Keratinocyte (primary cell): Measurements from ENCODE around the gene STAB2. TPM values are rescaled to one million over a fixed set of nuclear protein-coding genes. Genes with fewer than 3 reads are reported as not detected.

Source experiments
- DNase-seq: peaks from one replicate; pipeline ENCODE4 v3.0.0-alpha.2; 2011; ENCODE audit warnings: low read depth, missing footprints, low spot score
- FAIRE-seq: peaks from 2 replicates; lab custom pipeline; 2011; peaks lifted over from hg19 to GRCh38; lab: Jason Lieb, UNC
- H2AFZ ChIP-seq: 2 replicates; pipeline ENCODE4 v1.6.0; 2012; ENCODE audit warnings: low read length, control low read depth, inconsistent platforms; ENCODE audit not compliant: control insufficient read depth
- H3K27ac ChIP-seq: 2 replicates; pipeline ENCODE4 v1.5.1; 2011; ENCODE audit warnings: low read length; ENCODE audit not compliant: control insufficient read depth, insufficient read depth
- H3K27me3 ChIP-seq: 3 replicates; pipeline ENCODE4 v1.6.0; 2011; ENCODE audit warnings: low read length; ENCODE audit not compliant: control insufficient read depth, insufficient read depth; ENCODE audit errors: extremely low read depth
- H3K36me3 ChIP-seq, 2 experiments: 2 replicates in 1 of 2; 3 replicates in 1 of 2; pipeline ENCODE4 v1.5.1; 2011; ENCODE audit warnings: low read length in 2 of 2, mild to moderate bottlenecking in 1 of 2; ENCODE audit not compliant: control insufficient read depth in 2 of 2, insufficient read depth in 2 of 2; ENCODE audit errors: extremely low read depth in 1 of 2
- H3K4me1 ChIP-seq: 3 replicates; pipeline ENCODE4 v1.5.1; 2011; ENCODE audit warnings: low read length; ENCODE audit not compliant: control insufficient read depth, insufficient read depth; ENCODE audit errors: extremely low read depth
- H3K4me2 ChIP-seq: 3 replicates; pipeline ENCODE4 v1.6.0; 2011; ENCODE audit warnings: low read depth, low read length; ENCODE audit not compliant: control insufficient read depth, insufficient read depth; ENCODE audit errors: extremely low read depth
- H3K4me3 ChIP-seq, 3 experiments: fragments of 200-600 bp in 1 of 3; sonication (generic) in 1 of 3; 2 replicates in 2 of 3; 3 replicates in 1 of 3; pipeline ENCODE4 v1.5.1; 2011 to 2016; ENCODE audit warnings: low read length in 3 of 3, mild to moderate bottlenecking in 3 of 3, control low read depth in 2 of 3, inconsistent platforms in 1 of 3, low read depth in 1 of 3, mixed read lengths in 1 of 3, mixed run types in 1 of 3, moderate library complexity in 1 of 3; ENCODE audit not compliant: control insufficient read depth in 2 of 3, insufficient read depth in 2 of 3; ENCODE audit errors: extremely low read depth in 1 of 3
- H3K79me2 ChIP-seq: 2 replicates; pipeline ENCODE4 v1.6.0; 2012; ENCODE audit warnings: low read length; ENCODE audit not compliant: control insufficient read depth, insufficient read depth
- H3K9ac ChIP-seq: 3 replicates; pipeline ENCODE4 v1.6.0; 2011; ENCODE audit warnings: low read length; ENCODE audit not compliant: control insufficient read depth, insufficient read depth; ENCODE audit errors: extremely low read depth
- H3K9me1 ChIP-seq: 3 replicates; pipeline ENCODE4 v1.6.0; 2011; ENCODE audit warnings: low read length; ENCODE audit not compliant: control insufficient read depth, insufficient read depth; ENCODE audit errors: extremely low read depth
- H3K9me3 ChIP-seq: 2 replicates; pipeline ENCODE4 v1.5.1; 2012; ENCODE audit warnings: low read depth, low read length; ENCODE audit not compliant: control insufficient read depth
- H4K20me1 ChIP-seq: 3 replicates; pipeline ENCODE4 v1.6.0; 2011; ENCODE audit warnings: low read length; ENCODE audit not compliant: control insufficient read depth, insufficient read depth; ENCODE audit errors: extremely low read depth
- EZH2 ChIP-seq: IDR thresholded peaks from one replicate; pipeline ENCODE4 v1.6.1; 2012; ENCODE audit warnings: inconsistent platforms, mild to moderate bottlenecking, low read length, moderate library complexity
- dilution Hi-C: fragments of 300-500 bp; cut with MboI; formaldehyde crosslinking; loops from one replicate; pipeline ENCODE4 v1.7.0; 2020; ENCODE audit warnings: low sequenced_read_pairs; ENCODE audit not compliant: extremely low pct_ligation_motif_present
- polyA plus RNA-seq, 5 experiments: library from polyadenylated mRNA; depleted of rRNA in 3 of 5; stranded (reverse) in 3 of 5; stranded (forward) in 1 of 5; unstranded in 1 of 5; fragments of >200 nt; gene quantifications; 1 replicate in 1 of 5; 2 replicates in 3 of 5; 3 replicates in 1 of 5; pipeline versions ENCODE4 v1.2.1 to v1.2.3, GENCODE V29; 2011 to 2012; ENCODE audit warnings: missing spikeins in 2 of 5, low read depth in 1 of 5, low replicate concordance in 1 of 5
- TF ChIP-seq, protein P1 (sequence below), 3 experiments: IDR thresholded peaks in 1 of 3; conservative IDR thresholded peaks in 1 of 3; optimal IDR thresholded peaks in 1 of 3; 2 replicates in 2 of 3; 3 replicates in 1 of 3; pipeline versions ENCODE3 to v1.5.1; 2011; ENCODE audit warnings: low read length in 3 of 3, mild to moderate bottlenecking in 3 of 3, moderate library complexity in 2 of 3, control low read depth in 1 of 3, inconsistent platforms in 1 of 3; ENCODE audit not compliant: insufficient read depth in 2 of 3; ENCODE audit errors: extremely low read depth in 1 of 3

Gene STAB2
- polyA plus RNA-seq, 1 donor (not counting 4 experiments of a cell fraction or from before 2014, with no cell fraction given), result not detected

DNA sequence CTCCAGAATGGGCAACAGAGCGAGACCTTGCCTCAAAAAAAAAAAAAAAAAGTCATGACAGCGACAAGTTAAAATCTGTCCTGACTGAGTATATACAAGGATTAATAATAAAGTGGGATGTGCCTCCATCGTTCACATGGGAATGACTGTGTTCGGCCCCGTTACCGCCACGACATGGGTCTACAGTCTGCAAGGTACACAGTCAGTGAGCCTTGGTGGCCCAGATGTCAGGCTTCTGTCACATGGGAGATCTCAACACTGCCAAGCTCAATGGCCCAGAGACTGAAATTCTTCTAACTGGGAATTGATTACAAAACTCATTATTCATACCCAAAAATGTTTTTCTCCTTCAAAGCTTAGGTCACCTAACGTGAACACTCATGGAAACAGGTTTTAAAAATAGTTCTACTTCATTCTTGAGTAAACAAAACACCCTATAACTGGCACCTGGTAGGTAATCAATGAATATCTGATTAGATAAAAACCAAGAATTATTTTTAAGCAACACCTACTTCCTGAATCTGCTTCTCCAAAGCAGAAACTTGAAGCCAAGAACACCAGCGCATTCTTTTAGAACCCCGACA, 188.0 kb downstream of the STAB2 start:
- Histone ChIP-seq H3K27me3 (no peaks in the 10 kb centered on the region), H3K27ac (no peak overlapping the region), H3K9me1 (no peaks in the 10 kb centered on the region), H4K20me1 (no peaks in the 10 kb centered on the region), H3K9ac (no peak overlapping the region), H3K4me3 (no peak overlapping the region), H3K79me2 (no peaks in the 10 kb centered on the region), H3K4me2 (no peak overlapping the region), H3K36me3 (peaks cover 30 to 47% of the 10 kb centered on the region in 2 experiments), H3K4me1 (no peaks in the 10 kb centered on the region), H3K9me3 (no peaks in the 10 kb centered on the region), H2AFZ (no peak overlapping the region)
- TF ChIP-seq, protein P1, sequence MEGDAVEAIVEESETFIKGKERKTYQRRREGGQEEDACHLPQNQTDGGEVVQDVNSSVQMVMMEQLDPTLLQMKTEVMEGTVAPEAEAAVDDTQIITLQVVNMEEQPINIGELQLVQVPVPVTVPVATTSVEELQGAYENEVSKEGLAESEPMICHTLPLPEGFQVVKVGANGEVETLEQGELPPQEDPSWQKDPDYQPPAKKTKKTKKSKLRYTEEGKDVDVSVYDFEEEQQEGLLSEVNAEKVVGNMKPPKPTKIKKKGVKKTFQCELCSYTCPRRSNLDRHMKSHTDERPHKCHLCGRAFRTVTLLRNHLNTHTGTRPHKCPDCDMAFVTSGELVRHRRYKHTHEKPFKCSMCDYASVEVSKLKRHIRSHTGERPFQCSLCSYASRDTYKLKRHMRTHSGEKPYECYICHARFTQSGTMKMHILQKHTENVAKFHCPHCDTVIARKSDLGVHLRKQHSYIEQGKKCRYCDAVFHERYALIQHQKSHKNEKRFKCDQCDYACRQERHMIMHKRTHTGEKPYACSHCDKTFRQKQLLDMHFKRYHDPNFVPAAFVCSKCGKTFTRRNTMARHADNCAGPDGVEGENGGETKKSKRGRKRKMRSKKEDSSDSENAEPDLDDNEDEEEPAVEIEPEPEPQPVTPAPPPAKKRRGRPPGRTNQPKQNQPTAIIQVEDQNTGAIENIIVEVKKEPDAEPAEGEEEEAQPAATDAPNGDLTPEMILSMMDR (optimal IDR thresholded peaks at IDR 0.05 in 1 of 3, IDR thresholded peaks at IDR 0.05 in 1 of 3, conservative IDR thresholded peaks at IDR 0.05 in 1 of 3; ENCODE audit: extremely low read depth in 1 of 3, insufficient read depth in 2 of 3, low read length in 3 of 3), result no peak
- TF ChIP-seq EZH2, result no peak
- no peak for FAIRE-seq
- dilution Hi-C loops, result no loop called here
- no peak for DNase-seq

DNA sequence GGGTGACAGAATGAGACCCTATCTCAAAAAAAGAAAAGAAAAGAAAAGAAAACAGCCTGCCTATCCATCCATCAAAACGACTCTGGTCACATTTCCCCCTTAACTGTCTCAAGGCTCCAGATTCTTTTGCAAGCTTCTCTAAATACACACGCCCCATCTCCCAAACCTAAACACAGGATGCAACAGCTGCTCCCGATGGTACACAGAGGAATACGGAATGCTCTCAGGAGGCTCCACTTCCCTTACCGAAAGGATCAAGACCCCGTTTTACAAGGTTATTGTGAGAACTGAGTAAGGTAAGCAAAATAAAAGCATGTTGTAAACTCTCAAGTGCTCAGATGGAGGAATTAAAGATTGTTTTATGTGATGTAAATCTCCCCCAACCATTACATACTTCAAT, 191.7 kb downstream of the STAB2 start:
- no peak overlapping the region for H3K27ac ChIP-seq
- no peak for DNase-seq
- no peak for FAIRE-seq
- H4K20me1 ChIP-seq, result no peaks in the 10 kb centered on the region
- no peak overlapping the region for H3K4me2 ChIP-seq
- H3K9me1 ChIP-seq, result no peaks in the 10 kb centered on the region
- H3K4me3 ChIP-seq, result no peak overlapping the region
- dilution Hi-C loops, result no loop called here
- no peaks in the 10 kb centered on the region for H3K27me3 ChIP-seq
- H2AFZ ChIP-seq, result no peak overlapping the region
- H3K79me2 ChIP-seq, result no peaks in the 10 kb centered on the region
- H3K9ac ChIP-seq, result no peak overlapping the region
- no peaks in the 10 kb centered on the region for H3K9me3 ChIP-seq
- H3K4me1 ChIP-seq, result no peaks in the 10 kb centered on the region
- H3K36me3 ChIP-seq, result peaks cover 33 to 47% of the 10 kb centered on the region in 2 experiments
- TF ChIP-seq, protein P1 (optimal IDR thresholded peaks at IDR 0.05 in 1 of 3, IDR thresholded peaks at IDR 0.05 in 1 of 3, conservative IDR thresholded peaks at IDR 0.05 in 1 of 3; ENCODE audit: extremely low read depth in 1 of 3, insufficient read depth in 2 of 3, low read length in 3 of 3), result no peak
- TF ChIP-seq EZH2, result no peak
